ENCODE measurements around the gene SYS1.
"Not testable (repeated sequence)": the region's sequence is repeated elsewhere in the genome, so short reads cannot be mapped to it uniquely, and the experiment has no call there.

SYS1 gene

GRCh38 chr20:45340236-45340847, 22.6 kb upstream of the SYS1 start:
- DNase-seq (ENCODE audit: low spot score) = no peak

DNA sequence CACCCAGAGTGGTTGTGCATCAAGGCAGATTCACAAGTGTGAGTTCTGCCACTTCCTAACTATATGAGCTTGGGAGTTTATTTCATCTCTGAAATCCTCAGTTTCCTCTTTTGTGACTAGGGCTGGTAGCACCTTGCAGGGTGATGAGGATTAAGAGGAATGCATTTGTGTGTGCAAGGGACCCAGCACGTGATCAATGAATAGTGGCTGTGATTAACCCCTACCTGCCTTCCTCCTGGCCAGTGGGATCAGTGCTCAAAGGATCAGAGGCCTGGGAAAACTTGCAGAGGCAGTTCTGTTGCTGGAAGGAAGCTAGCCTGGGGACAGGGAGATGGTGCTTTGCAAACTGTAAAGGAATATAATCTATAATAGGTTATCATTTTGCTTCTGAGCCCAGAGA, 22.0 kb upstream of the SYS1 start:
- no peak for DNase-seq (ENCODE audit: low spot score)

DNA sequence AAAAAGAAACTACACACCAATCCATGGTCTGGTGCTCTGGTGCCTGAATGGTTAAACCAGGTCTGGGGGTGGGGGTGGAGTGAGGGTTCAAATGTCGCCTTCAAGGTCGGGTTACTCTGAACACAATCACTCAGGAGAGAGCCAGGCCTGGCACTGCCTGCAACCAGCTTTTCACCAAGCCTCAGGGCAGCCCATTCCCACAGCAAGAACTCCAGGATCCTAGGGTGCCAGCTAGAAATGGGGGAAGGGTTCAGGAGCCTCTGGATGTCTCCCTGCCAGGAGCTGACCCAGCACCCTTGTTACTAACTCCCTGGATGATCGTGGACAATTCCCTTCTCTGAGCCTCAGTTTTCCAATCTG, 21.4 kb upstream of the SYS1 start:
- DNase-seq (ENCODE audit: low spot score) = no peak

DNA sequence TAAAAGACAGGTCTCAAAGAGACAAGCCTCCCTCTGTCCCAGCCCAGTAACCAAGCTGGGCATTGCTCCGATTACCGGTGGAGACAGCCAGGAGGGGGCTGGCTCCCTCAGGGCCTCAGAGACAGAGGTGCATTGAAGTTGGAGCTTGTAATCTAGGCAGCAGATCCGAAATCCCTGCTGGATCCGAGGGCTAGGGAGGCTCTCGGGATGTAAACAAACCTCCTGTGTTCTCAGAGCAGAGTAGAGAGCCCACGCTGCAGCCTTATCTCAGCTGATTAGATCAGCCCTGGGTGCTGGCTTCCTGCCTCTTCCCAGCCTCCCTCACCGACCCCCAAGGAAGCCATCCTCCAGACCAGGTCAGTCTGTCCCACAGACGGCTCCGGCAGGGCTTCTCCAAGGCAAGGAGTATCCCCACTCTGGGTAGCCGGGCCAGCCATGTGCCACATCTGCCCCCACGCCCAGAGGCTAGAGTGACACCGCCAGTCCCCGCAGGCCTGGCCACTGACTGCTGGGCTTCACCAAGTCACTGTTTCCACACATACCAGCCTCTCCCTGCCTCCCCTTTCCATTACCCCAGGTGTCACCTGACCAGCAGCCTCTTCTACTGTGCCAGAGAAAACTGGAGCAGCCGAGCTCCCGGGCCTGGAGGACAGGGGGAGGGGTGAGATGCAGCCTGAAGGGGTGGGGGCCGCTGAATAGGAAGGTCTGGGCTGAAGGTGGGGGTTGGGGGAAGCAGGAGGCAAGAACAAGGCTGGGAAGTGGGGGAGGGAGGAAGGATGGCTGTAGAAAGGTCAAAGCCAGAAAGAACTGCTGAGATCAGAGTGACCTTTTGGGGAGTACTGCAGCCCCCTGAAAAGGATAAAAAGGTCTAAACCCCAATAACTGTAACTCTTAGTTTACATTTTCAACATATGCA, 20.8 kb upstream of the SYS1 start:
- no peak for DNase-seq (ENCODE audit: low spot score)

DNA sequence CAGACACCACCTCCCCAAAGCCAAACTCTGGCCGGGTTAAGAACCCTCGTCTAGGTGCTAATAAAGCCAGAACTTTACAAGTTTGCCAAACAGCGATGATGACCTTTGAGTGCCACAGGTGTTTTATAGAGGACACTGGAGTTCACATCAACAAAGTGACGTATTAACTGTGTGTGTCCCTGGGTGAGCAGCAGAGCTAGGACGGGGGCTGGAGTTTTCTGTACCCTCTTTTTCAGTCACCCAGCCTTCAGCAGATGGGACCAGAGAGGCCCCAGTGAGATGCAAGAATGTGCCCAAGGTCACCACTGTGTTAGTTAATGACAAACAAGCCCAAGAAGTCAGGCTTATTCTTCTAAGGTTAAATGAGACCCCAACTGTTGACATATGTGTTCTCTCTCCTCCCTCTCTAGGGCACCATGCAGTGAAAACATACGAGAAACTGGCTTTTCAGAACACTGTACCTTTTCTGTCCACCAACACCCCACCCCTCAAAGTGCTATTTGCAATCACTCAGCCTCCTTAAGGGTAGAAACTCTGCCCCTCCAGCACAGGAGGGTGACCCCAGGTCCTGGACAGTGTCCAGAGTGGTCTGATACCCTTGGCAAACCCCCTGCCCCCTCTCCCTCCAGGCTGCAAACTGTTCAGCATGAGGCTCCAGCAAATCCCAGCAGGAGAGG, 20.0 kb upstream of the SYS1 start:
- DNase-seq (ENCODE audit: low spot score) = no peak

- DNase-seq (ENCODE audit: low spot score) = no peak
Measured at GRCh38 chr20:45343532-45344167, 19.3 kb upstream of the SYS1 start.

DNA sequence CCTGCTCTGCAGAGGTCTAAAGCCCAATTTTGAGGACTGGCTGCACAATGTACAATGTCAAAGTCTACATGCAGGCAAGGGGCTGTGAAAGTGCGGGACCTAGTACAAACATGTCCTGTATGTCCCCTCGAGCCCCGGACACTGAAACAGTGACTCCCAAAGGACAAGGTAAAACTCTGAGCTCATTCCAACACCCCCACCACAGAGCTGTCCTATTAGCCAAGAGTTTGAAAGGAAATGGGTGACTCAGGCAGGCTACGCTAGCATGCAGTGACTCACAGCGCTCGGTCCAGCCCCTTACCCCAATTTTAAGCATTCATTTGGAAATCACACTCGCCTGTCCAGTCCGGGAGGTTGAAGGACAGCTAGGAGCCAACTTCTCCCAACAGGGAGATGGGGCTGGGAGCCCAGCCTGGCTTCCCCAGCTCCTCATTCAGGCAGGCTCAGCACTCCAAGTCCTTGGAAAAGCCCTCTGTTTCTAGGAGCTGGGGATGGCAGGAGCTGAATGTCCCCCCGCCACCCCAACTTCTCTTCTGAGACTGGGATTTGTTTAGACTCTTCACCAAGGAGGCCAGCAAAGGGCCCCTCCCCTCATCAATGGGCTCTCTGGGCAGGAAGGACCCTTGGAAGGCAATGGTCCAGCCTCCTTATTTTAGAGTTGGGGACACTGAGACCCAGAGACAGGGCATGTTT, 18.6 kb upstream of the SYS1 start:
- no peak for DNase-seq (ENCODE audit: low spot score)

GRCh38 chr20:45345104-45345936, 17.6 kb upstream of the SYS1 start:
- no peak for DNase-seq (ENCODE audit: low spot score)

- DNase-seq (ENCODE audit: low spot score) = no peak
Measured at GRCh38 chr20:45346291-45346718, 16.7 kb upstream of the SYS1 start.

DNA sequence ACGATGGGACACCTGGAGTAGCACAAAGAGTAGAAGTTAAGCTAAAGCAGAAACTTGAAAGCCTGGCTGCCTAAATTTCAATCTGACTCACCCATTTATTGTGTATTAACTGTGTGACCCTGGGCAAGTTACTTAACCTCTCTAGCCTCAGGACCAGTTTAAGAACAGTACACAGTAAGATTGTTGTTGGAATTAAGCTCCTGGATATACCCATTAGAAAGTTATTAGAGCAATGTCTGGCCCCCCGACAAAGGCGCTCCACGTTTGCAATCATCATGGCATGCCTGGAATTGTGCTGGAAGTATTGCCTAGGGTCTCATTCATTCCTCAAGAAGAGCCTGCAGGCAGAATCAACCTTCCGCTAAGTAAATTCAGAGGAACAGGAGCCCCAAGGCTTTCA, 16.1 kb upstream of the SYS1 start:
- DNase-seq (ENCODE audit: low spot score) = no peak

GRCh38 chr20:45347297-45347935, 15.5 kb upstream of the SYS1 start:
- no peak for DNase-seq (ENCODE audit: low spot score)

- peak; percentile 58 for DNase-seq (ENCODE audit: low spot score)
Measured at GRCh38 chr20:45347936-45348778, 14.8 kb upstream of the SYS1 start, which contains the start of gene SDC4. TSS of gene SDC4 (minus strand) at chr20:45348424. CDS start at chr20:45348384, 40 bp downstream.

- no peak for DNase-seq (ENCODE audit: low spot score)
Measured at GRCh38 chr20:45350217-45350616, 12.7 kb upstream of the SYS1 start.

- DNase-seq (ENCODE audit: low spot score) = not testable (repeated sequence)
Measured at GRCh38 chr20:45350795-45351194, 12.2 kb upstream of the SYS1 start.

- DNase-seq (ENCODE audit: low spot score) = no peak
Measured at GRCh38 chr20:45352729-45353128, 10.2 kb upstream of the SYS1 start.

DNA sequence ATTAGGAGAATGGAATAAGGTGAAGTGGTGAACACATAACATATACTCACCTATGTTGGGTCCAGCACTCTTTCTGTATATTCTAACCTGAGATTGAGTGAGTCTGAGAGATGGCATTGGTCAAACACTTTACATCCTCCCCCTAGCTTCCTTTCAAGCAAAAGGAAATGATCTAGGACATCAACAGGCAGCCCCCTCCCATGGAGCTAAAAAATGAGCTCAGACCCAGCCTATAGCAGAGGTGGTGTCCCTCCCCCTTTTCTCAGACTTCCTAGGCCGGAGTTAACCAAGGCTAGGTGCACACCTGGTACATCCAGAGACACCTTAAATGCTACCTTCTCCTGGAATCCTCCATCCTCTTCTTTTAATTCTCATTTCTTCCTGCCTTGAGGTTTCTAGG, 9.2 kb upstream of the SYS1 start:
- DNase-seq (ENCODE audit: low spot score) = no peak

DNA sequence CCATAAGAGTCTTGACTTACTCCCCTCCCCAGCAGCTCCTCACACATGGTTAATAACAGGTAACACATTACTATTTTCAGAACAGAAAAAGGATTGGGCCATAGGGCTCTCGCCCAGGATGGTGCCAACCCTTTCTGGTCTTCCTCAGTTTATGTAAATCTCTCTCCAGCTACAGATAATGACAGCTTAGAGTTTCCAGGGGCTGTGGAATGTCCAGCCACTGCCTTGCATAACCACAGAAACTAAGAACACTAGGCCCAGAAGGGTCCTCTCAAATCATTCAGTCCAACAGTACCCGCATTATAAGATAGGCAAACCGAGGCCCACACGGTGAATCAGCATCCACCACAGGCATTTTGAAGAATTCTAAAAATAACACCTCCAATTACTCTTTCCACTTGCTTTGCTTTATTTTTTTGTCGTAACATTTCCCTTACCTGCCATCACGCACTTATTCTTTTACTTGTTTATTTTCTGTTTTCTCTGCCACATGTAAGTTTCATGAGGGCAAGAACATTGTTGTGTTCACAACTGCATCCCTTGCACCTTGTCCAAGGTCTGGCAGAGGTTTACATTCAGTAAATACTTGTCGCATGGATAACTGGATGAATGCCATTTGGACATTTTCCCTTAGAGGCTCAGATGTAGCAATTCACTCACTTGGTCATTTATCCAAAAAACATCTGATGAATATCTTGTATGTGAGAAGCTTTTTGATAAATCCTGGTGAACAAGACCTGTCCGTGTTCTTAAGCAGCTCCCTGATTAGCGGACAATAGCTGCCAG, 8.3 kb upstream of the SYS1 start:
- DNase-seq (ENCODE audit: low spot score) = no peak

GRCh38 chr20:45355209-45356084, 7.5 kb upstream of the SYS1 start:
- peak; percentile 27 for DNase-seq (ENCODE audit: low spot score)

Data from CD4-positive, alpha-beta T cell treated with Interleukin-15 for 4 hours (primary cell).